VCaP (cell line): ENCODE measurements around the gene AMOTL1.

Experiments
- H3K27ac ChIP-seq: fragments of 450-650 bp; 2 replicates; pipeline ENCODE4 v1.5.1; 2017
- CTCF ChIP-seq: fragments of 450-650 bp; conservative IDR thresholded peaks from 2 replicates; pipeline ENCODE4 v1.5.1; 2017; ENCODE audit warnings: mild to moderate bottlenecking, moderate library complexity

Gene AMOTL1

GRCh38 chr11:94771390-94771789, 3.2 kb downstream of the AMOTL1 start:
- TF ChIP-seq CTCF: no peak

GRCh38 chr11:94771951-94772350, 3.8 kb downstream of the AMOTL1 start:
- no peak for TF ChIP-seq CTCF
- peak overlapping the region; percentile 98 for H3K27ac ChIP-seq

More at GRCh38 chr11:94771390-94771789, 3.2 kb downstream of the AMOTL1 start:
- H3K27ac ChIP-seq: peak overlapping the region; percentile 98

- TF ChIP-seq CTCF: no peak
- H3K27ac ChIP-seq: no peak overlapping the region
Measured at GRCh38 chr11:94773842-94774241, 5.7 kb downstream of the AMOTL1 start.

GRCh38 chr11:94774345-94774744, 6.2 kb downstream of the AMOTL1 start:
- H3K27ac ChIP-seq: no peak overlapping the region
- no peak for TF ChIP-seq CTCF

- H3K27ac ChIP-seq: peak overlapping the region; percentile 82
- TF ChIP-seq CTCF: no peak
Measured at GRCh38 chr11:94775567-94776327, 7.6 kb downstream of the AMOTL1 start.

- H3K27ac ChIP-seq: peak overlapping the region; percentile 82
- TF ChIP-seq CTCF: no peak
Measured at GRCh38 chr11:94776351-94777321, 8.5 kb downstream of the AMOTL1 start.

GRCh38 chr11:94780432-94780831, 12.3 kb downstream of the AMOTL1 start:
- no peak for TF ChIP-seq CTCF
- H3K27ac ChIP-seq: peak overlapping the region; percentile 84
